WTC11 (cell line): ENCODE data around the gene SARS1. TPM values are rescaled to one million over a fixed set of nuclear protein-coding genes. Genes with fewer than 3 reads are reported as not detected.

Experiments
- ATAC-seq: fragments of 200-7000 bp; cut with Tn5 transposase; 2 replicates; pipeline ENCODE4 v1.10.0; 2021; ENCODE audit warnings: mild to moderate bottlenecking, moderate library complexity
- CTCF ChIA-PET: fragments of 300-600 bp; sonication (Branson Sonifier 250); formaldehyde crosslinking; loops from one replicate; lab custom pipeline; 2021; ENCODE audit warnings: antibody characterized with exemption; lab: Charles Lee
- POLR2A ChIA-PET: fragments of 350-600 bp; sonication (Branson Sonifier 250); formaldehyde crosslinking; loops from one replicate; lab custom pipeline; 2021; ENCODE audit warnings: antibody characterized with exemption; lab: Charles Lee
- DNase-seq: peaks from one replicate; pipeline ENCODE4 v3.0.0; 2021; ENCODE audit warnings: low spot score
- H3K27ac Mint-ChIP-seq: 2 replicates; pipeline ENCODE4 v1.8.0; 2021; ENCODE audit warnings: mixed read lengths
- H3K27me3 Mint-ChIP-seq: 2 replicates; pipeline ENCODE4 v1.8.0; 2021; ENCODE audit warnings: low read depth, mild to moderate bottlenecking, moderate library complexity, mixed read lengths
- H3K36me3 Mint-ChIP-seq: 2 replicates; pipeline ENCODE4 v1.8.0; 2021; ENCODE audit warnings: mixed read lengths
- H3K4me1 Mint-ChIP-seq: 2 replicates; pipeline ENCODE4 v1.8.0; 2022; ENCODE audit warnings: mixed read lengths
- H3K4me3 Mint-ChIP-seq: 2 replicates; pipeline ENCODE4 v1.8.0; 2021; ENCODE audit warnings: mild to moderate bottlenecking, moderate library complexity, mixed read lengths
- H3K9me3 Mint-ChIP-seq: 2 replicates; pipeline ENCODE4 v1.8.0; 2021; ENCODE audit warnings: mixed read lengths
- ARID4B ChIP-seq: sonication (generic); formaldehyde crosslinking; IDR thresholded peaks from 2 replicates; pipeline ENCODE4 v1.8.0; 2023; ENCODE audit warnings: missing genetic modification reagents, mild to moderate bottlenecking, borderline replicate concordance
- CREM ChIP-seq: sonication (generic); formaldehyde crosslinking; IDR thresholded peaks from 2 replicates; pipeline ENCODE4 v1.8.1; 2022; ENCODE audit warnings: mild to moderate bottlenecking, missing genetic modification reagents, moderate library complexity
- E2F1 ChIP-seq: sonication (generic); formaldehyde crosslinking; IDR thresholded peaks from 2 replicates; pipeline ENCODE4 v1.8.0; 2022; ENCODE audit warnings: mild to moderate bottlenecking, missing genetic modification reagents
- GTF2I ChIP-seq: fragments of 250-450 bp; sonication (Bioruptor Pico); conservative IDR thresholded peaks from 2 replicates; pipeline ENCODE4 v1.4.0; 2021; ENCODE audit warnings: mild to moderate bottlenecking
- IRF2 ChIP-seq: sonication (generic); formaldehyde crosslinking; IDR thresholded peaks from 2 replicates; pipeline ENCODE4 v1.8.0; 2022; ENCODE audit warnings: low read depth, missing genetic modification reagents, borderline replicate concordance
- TEAD1 ChIP-seq: sonication (generic); formaldehyde crosslinking; IDR thresholded peaks from 2 replicates; pipeline ENCODE4 v1.8.0; 2022; ENCODE audit warnings: mild to moderate bottlenecking, missing genetic modification reagents
- ZBTB43 ChIP-seq: sonication (generic); formaldehyde crosslinking; IDR thresholded peaks from 2 replicates; pipeline ENCODE4 v1.8.1; 2023; ENCODE audit warnings: mild to moderate bottlenecking, missing genetic modification reagents
- ZNF423 ChIP-seq: fragments of 250-450 bp; sonication (Bioruptor Pico); IDR thresholded peaks from 2 replicates; pipeline ENCODE4 v2.1.2; 2022; ENCODE audit warnings: mild to moderate bottlenecking, moderate library complexity
- ZNF512 ChIP-seq: sonication (generic); formaldehyde crosslinking; IDR thresholded peaks from 2 replicates; pipeline ENCODE4 v1.8.1; 2022; ENCODE audit warnings: missing genetic modification reagents, borderline replicate concordance
- ZNF671 ChIP-seq: fragments of 250-450 bp; sonication (Bioruptor Pico); IDR thresholded peaks from 2 replicates; pipeline ENCODE4 v1.8.0; 2021; ENCODE audit warnings: mild to moderate bottlenecking
- ZSCAN18 ChIP-seq: fragments of 250-450 bp; sonication (Bioruptor Pico); IDR thresholded peaks from 2 replicates; pipeline ENCODE4 v2.1.2; 2022; ENCODE audit warnings: mild to moderate bottlenecking, moderate library complexity
- total RNA-seq: library from RNA; stranded (reverse); gene quantifications from 3 replicates; pipeline ENCODE4 v1.2.3, GENCODE V29; 2021

SARS1 gene
- total RNA-seq, 1 experiment from 2014 or later: 149 TPM

- ChIA-PET CTCF (interaction anchor here (1.0 to 5.9 kb wide), 10 partner anchors 9 to 283 kb away, joined by 3 to 81 read pairs (median 4); partner anchors contain the start of genes SARS1 and SORT1), POLR2A (interaction anchor here (1.1 to 3.0 kb wide), 4 partner anchors 10 to 150 kb away, joined by 3 to 21 read pairs (median 4); no protein-coding TSS in a partner anchor)
- H3K27ac Mint-ChIP-seq: no peak overlapping the region
- no peak for DNase-seq
- peaks cover 33% of the 10 kb centered on the region for H3K4me1 Mint-ChIP-seq
- peaks cover 17% of the 10 kb centered on the region for H3K36me3 Mint-ChIP-seq
- H3K4me3 Mint-ChIP-seq: peak overlapping the region; percentile 63
- H3K9me3 Mint-ChIP-seq: peaks cover 8% of the 10 kb centered on the region; the same call in 1 of the 2 replicates
- H3K27me3 Mint-ChIP-seq: peaks cover 36% of the 10 kb centered on the region
- peak; percentile 8 for ATAC-seq
- no peak for TF ChIP-seq IRF2
- peak; percentile 55 for TF ChIP-seq ZNF423 (CRISPR knock-in tag)
- no peak for TF ChIP-seq CREM (CRISPR knock-in tag)
- TF ChIP-seq, all 79 proteins: peak for 1
Observed at GRCh38 chr1:109249654-109250401, 36.1 kb downstream of the SARS1 start.

GRCh38 chr1:109250454-109251276, 36.9 kb downstream of the SARS1 start:
- no peak for ATAC-seq
- peak overlapping the region; percentile 63 for H3K4me3 Mint-ChIP-seq
- H3K27me3 Mint-ChIP-seq: peaks cover 36% of the 10 kb centered on the region
- TF ChIP-seq ZNF512 (CRISPR knock-in tag): no peak
- peaks cover 41% of the 10 kb centered on the region for H3K4me1 Mint-ChIP-seq
- H3K9me3 Mint-ChIP-seq: peaks cover 8% of the 10 kb centered on the region; the same call in 1 of the 2 replicates
- ChIA-PET CTCF (interaction anchor here (1.0 to 5.9 kb wide), 8 partner anchors 9 to 282 kb away, joined by 3 to 81 read pairs (median 7); partner anchors contain the start of genes SARS1 and SORT1), POLR2A (interaction anchor here (1.1 to 3.0 kb wide), 4 partner anchors 11 to 150 kb away, joined by 3 to 21 read pairs (median 4); no protein-coding TSS in a partner anchor)
- no peak for DNase-seq
- peaks cover 17% of the 10 kb centered on the region for H3K36me3 Mint-ChIP-seq
- no peak overlapping the region for H3K27ac Mint-ChIP-seq

GRCh38 chr1:109251277-109252166, 37.8 kb downstream of the SARS1 start:
- ATAC-seq: no peak
- TF ChIP-seq ZNF671 (CRISPR knock-in tag): no peak
- TF ChIP-seq ZSCAN18 (CRISPR knock-in tag): no peak
- TF ChIP-seq E2F1 (CRISPR knock-in tag): no peak
- TF ChIP-seq GTF2I (CRISPR knock-in tag): no peak
- no peak for TF ChIP-seq TEAD1 (CRISPR knock-in tag)
- no peak for TF ChIP-seq ZBTB43 (CRISPR knock-in tag)
- TF ChIP-seq ARID4B (CRISPR knock-in tag): no peak
- TF ChIP-seq, all 79 proteins: peak for 0

More at GRCh38 chr1:109251277-109252166, 37.8 kb downstream of the SARS1 start:
- Mint-ChIP-seq H3K4me3 (no peak overlapping the region), H3K4me1 (peaks cover 43% of the 10 kb centered on the region), H3K27me3 (peaks cover 34% of the 10 kb centered on the region), H3K36me3 (peaks cover 17% of the 10 kb centered on the region), H3K27ac (no peak overlapping the region), H3K9me3 (peaks cover 8% of the 10 kb centered on the region; the same call in 1 of the 2 replicates)
- CTCF ChIA-PET: interaction anchor here (1.0 to 6.0 kb wide), 3 partner anchors 8 to 50 kb away, joined by 3 to 81 read pairs (median 46); no protein-coding TSS in a partner anchor
- POLR2A ChIA-PET: no interaction called here
- DNase-seq: no peak
